Measurements from ENCODE around the gene ITPR1.
A peak's percentile ranks its signal among the peaks of the same experiment; 100 is the strongest.

Gene ITPR1

DNA sequence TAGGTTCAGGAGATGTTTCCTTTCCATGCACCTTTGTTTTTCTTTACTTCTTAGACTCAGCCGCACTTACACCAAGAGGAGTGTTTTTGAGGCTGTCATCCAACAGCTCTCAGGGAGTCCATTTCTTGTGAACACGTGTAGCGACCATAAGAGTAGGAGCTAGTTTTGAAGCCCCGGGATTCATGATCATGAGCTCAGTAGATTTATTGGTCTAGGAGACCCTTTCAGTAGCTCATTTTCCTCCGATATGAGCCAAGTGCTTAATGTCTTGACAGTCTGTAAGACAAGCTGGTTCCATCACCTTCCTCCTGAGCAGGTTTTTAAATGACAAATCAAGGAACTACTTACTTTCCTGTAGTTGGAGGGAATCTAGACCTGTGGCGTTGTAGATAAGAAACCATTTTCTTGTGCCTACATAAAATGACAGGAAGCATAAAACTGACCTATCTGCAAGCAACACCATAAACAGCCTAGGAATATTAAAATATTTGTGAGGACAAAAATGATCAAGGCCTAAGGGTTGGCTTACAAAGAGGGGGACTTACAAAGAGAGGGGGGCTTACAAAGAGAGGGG is 313.5 kb downstream of the ITPR1 start:
- H3K36me3 ChIP-seq (ENCODE audit: control insufficient read depth in 4 of 4, insufficient read depth in 4 of 4, low read length in 3 of 4) = peaks cover 26 to 80% (median 52%) of the 10 kb centered on the region in 4 experiments
- peak in 2 of 3 donors; percentile 39 to 58 for DNase-seq
- H3K27me3 ChIP-seq (replicated peaks in 2 of 5; ENCODE audit: control insufficient read depth in 4 of 5, insufficient read depth in 5 of 5, low read length in 4 of 5) = no peaks in the 10 kb centered on the region
- no peak overlapping the region for H3K4me3 ChIP-seq (ENCODE audit: control insufficient read depth in 1 of 7, extremely low read depth in 1 of 7, insufficient read depth in 4 of 7, low read depth in 2 of 7, low read length in 6 of 7)
- H3K4me1 ChIP-seq (ENCODE audit: control extremely low read depth in 1 of 4, control insufficient read depth in 4 of 4, insufficient read depth in 4 of 4, low read length in 3 of 4) = peaks cover 0 to 18% (median 3%) of the 10 kb centered on the region in 4 experiments
- 80% methylated on average over 5 of the region's 6 CpGs for WGBS (ENCODE audit: insufficient coverage)
- POLR2A ChIA-PET = no interaction called here
- H3K27ac ChIP-seq (ENCODE audit: insufficient read depth in 1 of 2, low read depth in 1 of 2, low read length in 2 of 2, poor library complexity in 1 of 2, severe bottlenecking in 2 of 2) = peak overlapping the region in 1 of 2 experiments; percentile 19
- CTCF ChIA-PET = interaction anchor here (1.2 to 2.1 kb wide), 7 partner anchors 8 to 95 kb away, joined by 3 to 7 read pairs (median 5); no protein-coding TSS in a partner anchor
- no peaks in the 10 kb centered on the region for H3K9me3 ChIP-seq (ENCODE audit: control extremely low read depth in 1 of 5, control insufficient read depth in 4 of 5, insufficient read depth in 2 of 5, low read depth in 1 of 5, low read length in 4 of 5)

- Histone ChIP-seq H3K4me3 (ENCODE audit: control insufficient read depth in 1 of 7, extremely low read depth in 1 of 7, insufficient read depth in 4 of 7, low read depth in 2 of 7, low read length in 6 of 7) (no peak overlapping the region), H3K4me1 (ENCODE audit: control extremely low read depth in 1 of 4, control insufficient read depth in 4 of 4, insufficient read depth in 4 of 4, low read length in 3 of 4) (peaks cover 0 to 18% (median 3%) of the 10 kb centered on the region in 4 experiments), H3K27me3 (replicated peaks in 2 of 5; ENCODE audit: control insufficient read depth in 4 of 5, insufficient read depth in 5 of 5, low read length in 4 of 5) (no peaks in the 10 kb centered on the region), H3K36me3 (ENCODE audit: control insufficient read depth in 4 of 4, insufficient read depth in 4 of 4, low read length in 3 of 4) (peaks cover 22 to 78% (median 49%) of the 10 kb centered on the region in 4 experiments), H3K9me3 (ENCODE audit: control extremely low read depth in 1 of 5, control insufficient read depth in 4 of 5, insufficient read depth in 2 of 5, low read depth in 1 of 5, low read length in 4 of 5) (no peaks in the 10 kb centered on the region), H3K27ac (ENCODE audit: insufficient read depth in 1 of 2, low read depth in 1 of 2, low read length in 2 of 2, poor library complexity in 1 of 2, severe bottlenecking in 2 of 2) (no peak overlapping the region)
- no peak for DNase-seq
- ChIA-PET POLR2A (interaction anchor here (0.5 kb wide), 1 partner anchor 253 kb away, joined by 3 read pairs; no protein-coding TSS in a partner anchor), CTCF (interaction anchor here (0.8 to 2.1 kb wide), 6 partner anchors 10 to 219 kb away, joined by 3 to 7 read pairs (median 3); no protein-coding TSS in a partner anchor)
- 96% methylated on average over 7 of the region's 13 CpGs for WGBS (ENCODE audit: insufficient coverage)
Measured at GRCh38 chr3:4807381-4808280, 314.5 kb downstream of the ITPR1 start.

GRCh38 chr3:4808637-4809036 is 315.5 kb downstream of the ITPR1 start:
- no peak for DNase-seq
- H3K4me1 ChIP-seq (ENCODE audit: control extremely low read depth in 1 of 4, control insufficient read depth in 4 of 4, insufficient read depth in 4 of 4, low read length in 3 of 4) = peaks cover 0 to 18% (median 3%) of the 10 kb centered on the region in 4 experiments
- peaks cover 18 to 78% (median 48%) of the 10 kb centered on the region in 4 experiments for H3K36me3 ChIP-seq (ENCODE audit: control insufficient read depth in 4 of 4, insufficient read depth in 4 of 4, low read length in 3 of 4)
- H3K9me3 ChIP-seq (ENCODE audit: control extremely low read depth in 1 of 5, control insufficient read depth in 4 of 5, insufficient read depth in 2 of 5, low read depth in 1 of 5, low read length in 4 of 5) = no peaks in the 10 kb centered on the region
- ChIA-PET CTCF (interaction anchor here (0.8 to 1.0 kb wide), 3 partner anchors 8 to 218 kb away, joined by 3 read pairs; no protein-coding TSS in a partner anchor), POLR2A (no interaction called here)
- WGBS (ENCODE audit: insufficient coverage) = 100% methylated on average over 1 of the region's 4 CpGs
- H3K27me3 ChIP-seq (replicated peaks in 2 of 5; ENCODE audit: control insufficient read depth in 4 of 5, insufficient read depth in 5 of 5, low read length in 4 of 5) = no peaks in the 10 kb centered on the region
- H3K4me3 ChIP-seq (ENCODE audit: control insufficient read depth in 1 of 7, extremely low read depth in 1 of 7, insufficient read depth in 4 of 7, low read depth in 2 of 7, low read length in 6 of 7) = no peak overlapping the region
- H3K27ac ChIP-seq (ENCODE audit: insufficient read depth in 1 of 2, low read depth in 1 of 2, low read length in 2 of 2, poor library complexity in 1 of 2, severe bottlenecking in 2 of 2) = no peak overlapping the region

DNA sequence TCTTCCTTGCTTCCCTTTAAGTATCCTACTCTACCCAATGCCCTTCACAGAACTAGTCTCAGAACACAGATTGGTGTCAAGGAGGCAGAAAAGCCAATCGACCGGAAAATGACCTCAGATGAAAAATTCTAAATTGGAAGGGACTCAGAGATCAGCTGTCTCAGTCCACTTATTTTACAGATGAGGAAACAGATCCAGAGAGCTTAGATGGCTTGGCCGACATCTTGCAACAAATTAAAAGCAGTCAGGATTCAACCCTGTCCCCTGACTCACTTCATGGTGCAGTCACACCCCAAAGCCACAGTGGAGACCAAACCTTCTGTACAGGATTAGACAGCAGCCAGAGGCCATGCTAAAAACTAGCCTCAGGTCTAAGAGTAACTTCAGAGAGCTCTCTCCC is 316.8 kb downstream of the ITPR1 start:
- Histone ChIP-seq H3K27ac (ENCODE audit: insufficient read depth in 1 of 2, low read depth in 1 of 2, low read length in 2 of 2, poor library complexity in 1 of 2, severe bottlenecking in 2 of 2) (no peak overlapping the region), H3K4me3 (ENCODE audit: control insufficient read depth in 1 of 7, extremely low read depth in 1 of 7, insufficient read depth in 4 of 7, low read depth in 2 of 7, low read length in 6 of 7) (no peak overlapping the region), H3K4me1 (ENCODE audit: control extremely low read depth in 1 of 4, control insufficient read depth in 4 of 4, insufficient read depth in 4 of 4, low read length in 3 of 4) (peaks cover 0 to 18% (median 2%) of the 10 kb centered on the region in 4 experiments), H3K27me3 (replicated peaks in 2 of 5; ENCODE audit: control insufficient read depth in 4 of 5, insufficient read depth in 5 of 5, low read length in 4 of 5) (no peaks in the 10 kb centered on the region), H3K9me3 (ENCODE audit: control extremely low read depth in 1 of 5, control insufficient read depth in 4 of 5, insufficient read depth in 2 of 5, low read depth in 1 of 5, low read length in 4 of 5) (no peaks in the 10 kb centered on the region), H3K36me3 (ENCODE audit: control insufficient read depth in 4 of 4, insufficient read depth in 4 of 4, low read length in 3 of 4) (peaks cover 15 to 81% (median 47%) of the 10 kb centered on the region in 4 experiments)
- ChIA-PET CTCF (interaction anchor here (0.8 to 1.8 kb wide), 6 partner anchors 12 to 249 kb away, joined by 3 to 6 read pairs (median 4); no protein-coding TSS in a partner anchor), POLR2A (no interaction called here)
- WGBS (ENCODE audit: insufficient coverage) = 94% methylated on average over 3 of the region's 3 CpGs
- DNase-seq = no peak

DNA sequence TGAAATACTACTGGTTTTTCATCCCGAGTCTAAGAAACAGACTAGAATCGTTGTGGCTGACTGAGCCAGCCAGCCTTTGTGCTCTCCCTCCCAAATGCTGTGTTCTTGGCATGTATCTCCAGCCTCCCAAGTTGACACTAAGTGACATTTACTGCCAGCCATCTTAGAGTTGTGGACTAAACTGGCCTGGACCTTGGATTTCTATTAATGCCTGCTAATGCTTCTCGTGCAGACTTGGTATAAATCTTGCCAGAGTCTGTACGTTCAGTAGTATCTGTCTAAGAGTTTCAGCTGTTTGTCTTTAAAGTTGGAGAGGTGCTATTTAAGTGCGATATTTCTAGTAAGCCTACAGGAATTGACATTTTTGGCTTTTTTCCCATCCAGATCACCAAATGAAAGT is 319.4 kb downstream of the ITPR1 start:
- WGBS (ENCODE audit: insufficient coverage) = 95% methylated on average over 5 of the region's 5 CpGs
- CTCF ChIA-PET = interaction anchor here (1.0 to 1.4 kb wide), 2 partner anchors 9 to 92 kb away, joined by 3 read pairs; no protein-coding TSS in a partner anchor
- H3K9me3 ChIP-seq (ENCODE audit: control extremely low read depth in 1 of 5, control insufficient read depth in 4 of 5, insufficient read depth in 2 of 5, low read depth in 1 of 5, low read length in 4 of 5) = peaks cover 0 to 16% (median 12%) of the 10 kb centered on the region in 5 experiments
- H3K27ac ChIP-seq (ENCODE audit: insufficient read depth in 1 of 2, low read depth in 1 of 2, low read length in 2 of 2, poor library complexity in 1 of 2, severe bottlenecking in 2 of 2) = no peak overlapping the region
- peaks cover 26 to 88% (median 50%) of the 10 kb centered on the region in 4 experiments for H3K36me3 ChIP-seq (ENCODE audit: control insufficient read depth in 4 of 4, insufficient read depth in 4 of 4, low read length in 3 of 4)
- H3K4me3 ChIP-seq (ENCODE audit: control insufficient read depth in 1 of 7, extremely low read depth in 1 of 7, insufficient read depth in 4 of 7, low read depth in 2 of 7, low read length in 6 of 7) = no peak overlapping the region
- peaks cover 0 to 7% (median 0%) of the 10 kb centered on the region in 4 experiments for H3K4me1 ChIP-seq (ENCODE audit: control extremely low read depth in 1 of 4, control insufficient read depth in 4 of 4, insufficient read depth in 4 of 4, low read length in 3 of 4)
- no peak for DNase-seq
- POLR2A ChIA-PET = interaction anchor here (0.7 kb wide), 1 partner anchor 146 kb away, joined by 3 read pairs; no protein-coding TSS in a partner anchor
- H3K27me3 ChIP-seq (replicated peaks in 2 of 5; ENCODE audit: control insufficient read depth in 4 of 5, insufficient read depth in 5 of 5, low read length in 4 of 5) = no peaks in the 10 kb centered on the region

GRCh38 chr3:4813909-4814304 is 320.8 kb downstream of the ITPR1 start:
- 98% methylated on average over 6 of the region's 6 CpGs for WGBS (ENCODE audit: insufficient coverage)
- CTCF ChIA-PET = interaction anchor here (0.6 to 4.6 kb wide), 6 partner anchors 13 to 100 kb away, joined by 3 to 29 read pairs (median 3); no protein-coding TSS in a partner anchor
- no peaks in the 10 kb centered on the region for H3K27me3 ChIP-seq (replicated peaks in 2 of 5; ENCODE audit: control insufficient read depth in 4 of 5, insufficient read depth in 5 of 5, low read length in 4 of 5)
- peak in 2 of 3 donors; percentile 56 for DNase-seq
- peaks cover 0 to 7% (median 0%) of the 10 kb centered on the region in 4 experiments for H3K4me1 ChIP-seq (ENCODE audit: control extremely low read depth in 1 of 4, control insufficient read depth in 4 of 4, insufficient read depth in 4 of 4, low read length in 3 of 4)
- H3K4me3 ChIP-seq (ENCODE audit: control insufficient read depth in 1 of 7, extremely low read depth in 1 of 7, insufficient read depth in 4 of 7, low read depth in 2 of 7, low read length in 6 of 7) = no peak overlapping the region
- POLR2A ChIA-PET = interaction anchor here (0.6 to 0.9 kb wide), 2 partner anchors 72 to 213 kb away, joined by 3 read pairs; no protein-coding TSS in a partner anchor
- H3K9me3 ChIP-seq (ENCODE audit: control extremely low read depth in 1 of 5, control insufficient read depth in 4 of 5, insufficient read depth in 2 of 5, low read depth in 1 of 5, low read length in 4 of 5) = peaks cover 0 to 17% (median 13%) of the 10 kb centered on the region in 5 experiments
- H3K36me3 ChIP-seq (ENCODE audit: control insufficient read depth in 4 of 4, insufficient read depth in 4 of 4, low read length in 3 of 4) = peaks cover 29 to 88% (median 55%) of the 10 kb centered on the region in 4 experiments
- H3K27ac ChIP-seq (ENCODE audit: insufficient read depth in 1 of 2, low read depth in 1 of 2, low read length in 2 of 2, poor library complexity in 1 of 2, severe bottlenecking in 2 of 2) = peak overlapping the region in 1 of 2 experiments; percentile 68
